ENCODE data around the gene UBE2G1. TPM values are rescaled to one million over a fixed set of nuclear protein-coding genes. Genes with fewer than 3 reads are reported as not detected.

The UBE2G1 gene
- total and polyA plus RNA-seq, 2 donors from 2014 or later = 26.7 to 50.9 TPM

DNA sequence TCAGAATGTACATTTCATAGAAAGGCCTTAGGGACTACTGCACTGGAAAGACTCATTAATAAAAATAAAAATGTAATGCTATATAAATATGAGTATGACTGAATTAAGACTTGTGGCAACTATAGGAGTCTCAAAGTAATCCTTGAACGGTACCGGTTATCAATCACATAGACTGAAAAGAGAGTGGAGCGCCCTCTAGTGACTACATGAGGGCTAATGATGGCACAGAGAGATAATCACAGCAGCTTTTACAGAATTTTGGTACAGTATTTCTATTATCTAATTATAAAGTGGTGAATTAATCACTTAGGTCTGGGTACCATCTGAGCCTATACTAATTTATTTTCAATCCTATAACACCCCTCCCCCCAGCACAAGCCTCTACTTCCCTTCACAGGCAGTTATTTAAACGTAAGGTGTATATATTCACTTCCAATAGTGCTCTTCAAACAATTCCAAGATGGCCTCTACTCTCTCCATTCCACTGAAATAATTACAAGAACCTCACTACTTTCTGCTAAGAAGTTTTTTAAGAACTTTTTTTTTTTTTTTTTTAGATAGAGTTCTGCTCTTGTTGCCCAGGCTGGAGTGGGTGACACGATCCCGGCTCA is 62.0 kb downstream of the UBE2G1 start:
- Histone ChIP-seq H3K4me3 (ENCODE audit: low read length in 3 of 3) (no peak overlapping the region), H3K4me1 (ENCODE audit: control insufficient read depth in 2 of 3, insufficient read depth in 2 of 3, low read depth in 1 of 3, low read length in 3 of 3) (no peaks in the 10 kb centered on the region), H3K9me3 (ENCODE audit: control insufficient read depth in 2 of 3, insufficient read depth in 1 of 3, low read length in 3 of 3) (no peaks in the 10 kb centered on the region), H3K27ac (ENCODE audit: low read depth in 2 of 2, low read length in 2 of 2) (no peak overlapping the region), H3K9ac (ENCODE audit: low read length in 3 of 3) (no peak overlapping the region), H3K27me3 (ENCODE audit: control insufficient read depth, insufficient read depth, low read length) (no peaks in the 10 kb centered on the region), H3K36me3 (ENCODE audit: control insufficient read depth in 2 of 3, insufficient read depth in 3 of 3, low read length in 3 of 3) (peaks cover 0 to 5% (median 0%) of the 10 kb centered on the region in 3 donors)
- intact Hi-C loops (cut with DNase I) = no loop called here
- FAIRE-seq (no peak), DNase-seq (peak in 2 of 5 donors; percentile 35 to 61)
- TF ChIP-seq, protein P1, sequence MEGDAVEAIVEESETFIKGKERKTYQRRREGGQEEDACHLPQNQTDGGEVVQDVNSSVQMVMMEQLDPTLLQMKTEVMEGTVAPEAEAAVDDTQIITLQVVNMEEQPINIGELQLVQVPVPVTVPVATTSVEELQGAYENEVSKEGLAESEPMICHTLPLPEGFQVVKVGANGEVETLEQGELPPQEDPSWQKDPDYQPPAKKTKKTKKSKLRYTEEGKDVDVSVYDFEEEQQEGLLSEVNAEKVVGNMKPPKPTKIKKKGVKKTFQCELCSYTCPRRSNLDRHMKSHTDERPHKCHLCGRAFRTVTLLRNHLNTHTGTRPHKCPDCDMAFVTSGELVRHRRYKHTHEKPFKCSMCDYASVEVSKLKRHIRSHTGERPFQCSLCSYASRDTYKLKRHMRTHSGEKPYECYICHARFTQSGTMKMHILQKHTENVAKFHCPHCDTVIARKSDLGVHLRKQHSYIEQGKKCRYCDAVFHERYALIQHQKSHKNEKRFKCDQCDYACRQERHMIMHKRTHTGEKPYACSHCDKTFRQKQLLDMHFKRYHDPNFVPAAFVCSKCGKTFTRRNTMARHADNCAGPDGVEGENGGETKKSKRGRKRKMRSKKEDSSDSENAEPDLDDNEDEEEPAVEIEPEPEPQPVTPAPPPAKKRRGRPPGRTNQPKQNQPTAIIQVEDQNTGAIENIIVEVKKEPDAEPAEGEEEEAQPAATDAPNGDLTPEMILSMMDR (IDR thresholded peaks at IDR 0.05; ENCODE audit: borderline replicate concordance, extremely low read depth, insufficient read depth) = peak; percentile 41

DNA sequence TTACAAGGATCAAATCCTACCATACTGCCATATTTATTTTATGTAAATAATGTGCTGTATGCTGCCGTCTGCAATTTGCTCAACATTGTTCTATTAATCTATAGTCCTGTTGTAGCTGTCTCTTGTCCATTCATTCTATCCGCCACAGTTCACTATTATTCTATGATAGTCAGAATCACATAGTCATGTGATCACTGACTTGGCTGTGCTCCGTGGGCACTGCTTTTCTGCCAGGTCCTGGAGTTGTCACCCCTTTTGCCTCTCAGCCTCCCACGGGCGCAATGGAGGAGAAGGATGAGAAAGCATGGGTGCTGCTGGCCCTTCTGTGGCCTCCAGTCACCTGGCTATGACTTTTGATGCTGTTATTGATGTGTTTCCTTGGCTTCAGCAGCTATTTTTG is 65.4 kb downstream of the UBE2G1 start:
- Histone ChIP-seq H3K27me3 (ENCODE audit: control insufficient read depth, insufficient read depth, low read length) (no peaks in the 10 kb centered on the region), H3K4me3 (ENCODE audit: low read length in 3 of 3) (no peak overlapping the region), H3K36me3 (ENCODE audit: control insufficient read depth in 2 of 3, insufficient read depth in 3 of 3, low read length in 3 of 3) (peaks cover 0 to 5% (median 0%) of the 10 kb centered on the region in 3 donors), H3K9ac (ENCODE audit: low read length in 3 of 3) (no peak overlapping the region), H3K4me1 (ENCODE audit: control insufficient read depth in 2 of 3, insufficient read depth in 2 of 3, low read depth in 1 of 3, low read length in 3 of 3) (no peaks in the 10 kb centered on the region), H3K9me3 (ENCODE audit: control insufficient read depth in 2 of 3, insufficient read depth in 1 of 3, low read length in 3 of 3) (no peaks in the 10 kb centered on the region), H3K27ac (ENCODE audit: low read depth in 2 of 2, low read length in 2 of 2) (no peak overlapping the region)
- DNase-seq = no peak
- no peak for FAIRE-seq
- intact Hi-C loops (cut with DNase I) = no loop called here
- TF ChIP-seq, protein P1 (IDR thresholded peaks at IDR 0.05; ENCODE audit: borderline replicate concordance, extremely low read depth, insufficient read depth) = no peak

DNA sequence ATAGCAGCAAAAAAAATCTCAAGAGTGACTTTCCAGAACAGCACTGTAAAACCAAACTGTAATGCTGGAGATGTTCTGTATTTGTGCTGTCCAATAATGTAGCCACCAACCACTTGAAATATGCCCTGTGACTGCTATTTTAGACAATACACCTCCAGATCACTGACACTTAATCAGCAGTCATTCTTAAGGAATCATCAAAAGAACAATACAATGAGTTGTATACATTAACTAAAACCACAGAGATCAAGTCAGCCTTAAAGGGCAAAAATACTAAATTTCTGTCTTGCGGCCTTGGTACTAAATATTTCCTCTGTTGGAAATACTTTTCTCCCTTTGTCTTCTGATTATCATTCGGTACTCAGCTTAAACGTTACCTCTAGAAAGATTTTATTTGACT is 69.1 kb downstream of the UBE2G1 start:
- TF ChIP-seq, protein P1 (IDR thresholded peaks at IDR 0.05; ENCODE audit: borderline replicate concordance, extremely low read depth, insufficient read depth) = no peak
- intact Hi-C loops (cut with DNase I) = no loop called here
- no peak overlapping the region for H3K27ac ChIP-seq (ENCODE audit: low read depth in 2 of 2, low read length in 2 of 2)
- peaks cover 0 to 3% (median 0%) of the 10 kb centered on the region in 3 donors for H3K36me3 ChIP-seq (ENCODE audit: control insufficient read depth in 2 of 3, insufficient read depth in 3 of 3, low read length in 3 of 3)
- no peaks in the 10 kb centered on the region for H3K27me3 ChIP-seq (ENCODE audit: control insufficient read depth, insufficient read depth, low read length)
- H3K9me3 ChIP-seq (ENCODE audit: control insufficient read depth in 2 of 3, insufficient read depth in 1 of 3, low read length in 3 of 3) = no peaks in the 10 kb centered on the region
- no peaks in the 10 kb centered on the region for H3K4me1 ChIP-seq (ENCODE audit: control insufficient read depth in 2 of 3, insufficient read depth in 2 of 3, low read depth in 1 of 3, low read length in 3 of 3)
- FAIRE-seq (no peak), DNase-seq (no peak)
- no peak overlapping the region for H3K4me3 ChIP-seq (ENCODE audit: low read length in 3 of 3)
- H3K9ac ChIP-seq (ENCODE audit: low read length in 3 of 3) = no peak overlapping the region

DNA sequence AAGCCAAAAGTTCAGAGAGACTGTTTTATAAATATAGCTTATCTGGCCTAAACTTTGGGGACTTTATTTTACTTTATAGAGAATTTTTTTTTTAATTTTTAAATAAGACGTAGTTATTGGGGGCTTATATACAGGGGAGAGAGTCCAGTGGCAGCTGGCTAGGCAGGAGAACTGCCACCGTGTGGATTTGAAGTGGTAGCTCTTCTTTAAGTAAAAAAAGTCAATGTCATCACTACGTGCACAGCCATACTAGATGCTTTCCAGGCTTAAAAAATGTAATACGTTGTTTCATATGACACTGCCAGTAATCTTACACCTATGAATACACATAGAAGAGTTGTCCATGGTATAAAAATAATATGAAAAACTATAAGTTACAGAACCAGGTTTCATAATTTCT is 70.8 kb downstream of the UBE2G1 start:
- TF ChIP-seq, protein P1 (IDR thresholded peaks at IDR 0.05; ENCODE audit: borderline replicate concordance, extremely low read depth, insufficient read depth) = no peak
- FAIRE-seq (no peak), DNase-seq (no peak)

More for the DNA sequence above, 70.8 kb downstream of the UBE2G1 start:
- H3K4me1 ChIP-seq (ENCODE audit: control insufficient read depth in 2 of 3, insufficient read depth in 2 of 3, low read depth in 1 of 3, low read length in 3 of 3) = no peaks in the 10 kb centered on the region
- H3K9ac ChIP-seq (ENCODE audit: low read length in 3 of 3) = no peak overlapping the region
- H3K4me3 ChIP-seq (ENCODE audit: low read length in 3 of 3) = no peak overlapping the region
- H3K27ac ChIP-seq (ENCODE audit: low read depth in 2 of 2, low read length in 2 of 2) = no peak overlapping the region
- no peaks in the 10 kb centered on the region for H3K9me3 ChIP-seq (ENCODE audit: control insufficient read depth in 2 of 3, insufficient read depth in 1 of 3, low read length in 3 of 3)
- H3K36me3 ChIP-seq (ENCODE audit: control insufficient read depth in 2 of 3, insufficient read depth in 3 of 3, low read length in 3 of 3) = peaks cover 0 to 2% (median 0%) of the 10 kb centered on the region in 3 donors
- no peaks in the 10 kb centered on the region for H3K27me3 ChIP-seq (ENCODE audit: control insufficient read depth, insufficient read depth, low read length)
- intact Hi-C loops (cut with DNase I) = no loop called here
